GM18519 (cell line): ENCODE results near the gene PIAS3.
"Not testable (repeated sequence)": the region's sequence is repeated elsewhere in the genome, so short reads cannot be mapped to it uniquely, and the experiment has no call there.

Experiments used
- ATAC-seq: cut with Tn5 transposase; IDR thresholded peaks from one replicate; pipeline ENCODE4 v1.9.1; 2021; ENCODE audit warnings: mild to moderate bottlenecking, moderate library complexity; ENCODE audit not compliant: unreplicated experiment, low FRiP score

Gene PIAS3

DNA sequence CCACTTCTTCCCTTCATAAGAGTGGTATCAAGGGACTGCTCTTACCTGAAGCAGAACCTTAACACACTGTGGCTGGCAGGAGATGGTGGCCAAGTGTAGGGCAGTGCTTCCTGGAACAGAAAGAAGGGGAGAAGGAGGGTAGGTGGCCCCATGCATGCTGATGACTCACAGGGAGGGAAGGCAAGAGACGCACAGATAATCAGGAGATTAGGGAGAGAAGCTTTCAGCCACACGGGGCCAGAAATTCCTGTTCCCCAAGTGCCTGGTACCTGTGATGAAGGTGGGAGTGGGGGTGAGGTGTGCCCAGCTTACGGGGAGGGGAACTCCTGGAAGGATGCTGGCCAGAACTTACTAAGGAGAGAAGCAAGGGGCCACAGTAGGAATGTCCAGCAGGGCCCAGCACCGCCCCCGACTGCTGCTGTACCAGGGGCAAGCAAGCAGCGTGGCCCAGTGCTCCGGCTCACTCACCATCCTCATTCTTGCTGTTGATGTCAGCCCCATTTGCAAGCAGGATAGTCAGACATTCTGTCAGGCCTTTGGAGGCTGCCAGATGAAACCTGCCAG lies 19.1 kb upstream of the PIAS3 start:
- no peak for ATAC-seq

DNA sequence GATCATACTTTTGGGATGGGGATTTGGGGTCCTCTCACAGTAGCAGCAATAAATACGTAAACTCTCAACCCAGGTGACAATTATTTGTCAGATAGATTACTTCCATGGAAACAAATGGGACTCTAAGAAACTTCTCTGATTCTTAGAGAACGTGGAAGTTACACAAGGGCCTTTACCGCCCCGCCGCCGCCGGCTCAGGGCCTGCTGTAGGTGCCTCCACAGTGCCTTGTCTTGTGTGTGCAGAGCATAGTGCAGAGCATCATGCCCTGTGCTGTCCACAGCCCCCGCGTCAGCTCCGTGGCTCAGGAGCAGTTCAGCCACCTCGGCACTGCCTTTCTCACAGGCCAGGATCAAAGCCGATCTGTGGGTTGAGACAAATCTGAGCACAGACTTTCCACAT lies 15.8 kb upstream of the PIAS3 start:
- ATAC-seq = no peak

DNA sequence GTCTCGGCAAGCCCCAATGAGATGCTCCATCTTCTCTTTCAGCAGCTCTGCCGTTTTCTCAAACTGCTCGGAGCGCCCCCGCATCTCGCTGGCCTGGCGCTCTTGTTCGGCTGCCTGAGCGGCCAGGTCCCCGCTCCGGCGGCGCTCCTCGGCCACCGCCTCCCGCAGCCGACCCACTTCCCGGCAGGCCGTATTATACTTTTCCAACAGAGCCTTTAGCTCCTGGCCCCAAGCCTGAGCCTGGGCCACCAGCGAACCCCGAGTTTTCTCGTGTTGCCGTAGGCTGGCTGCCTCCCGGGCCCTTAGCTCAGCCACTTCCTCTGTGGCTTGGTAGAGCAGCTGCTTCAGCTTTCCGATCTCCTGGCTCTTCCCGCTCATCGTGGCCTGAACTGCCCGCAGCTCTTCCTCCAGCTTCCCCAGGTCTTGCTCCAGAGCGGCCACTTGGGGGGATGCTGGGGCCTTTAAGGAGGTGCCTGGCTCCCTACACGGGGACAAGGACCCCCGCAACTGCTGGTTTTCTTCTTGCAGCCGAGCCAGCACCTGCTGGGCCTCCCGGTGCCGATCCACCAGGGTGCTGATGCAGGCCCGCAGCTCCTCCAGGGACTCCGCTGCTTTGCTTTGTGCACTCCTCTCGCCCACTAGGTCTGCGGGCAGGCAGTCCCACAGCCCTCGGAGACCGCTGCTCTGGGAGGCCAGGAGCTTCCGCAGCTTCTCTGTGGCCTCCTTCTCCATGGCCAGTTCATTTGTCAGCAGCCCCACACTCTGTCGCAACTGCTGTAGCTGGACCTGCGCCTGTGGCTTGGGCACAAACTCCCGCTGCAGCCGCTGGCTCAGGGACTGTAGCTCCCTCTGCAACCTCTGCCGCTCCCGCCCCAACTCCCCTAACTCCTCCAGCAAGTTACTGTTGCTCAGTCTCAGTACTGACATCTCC lies 13.4 kb upstream of the PIAS3 start:
- ATAC-seq = no peak

DNA sequence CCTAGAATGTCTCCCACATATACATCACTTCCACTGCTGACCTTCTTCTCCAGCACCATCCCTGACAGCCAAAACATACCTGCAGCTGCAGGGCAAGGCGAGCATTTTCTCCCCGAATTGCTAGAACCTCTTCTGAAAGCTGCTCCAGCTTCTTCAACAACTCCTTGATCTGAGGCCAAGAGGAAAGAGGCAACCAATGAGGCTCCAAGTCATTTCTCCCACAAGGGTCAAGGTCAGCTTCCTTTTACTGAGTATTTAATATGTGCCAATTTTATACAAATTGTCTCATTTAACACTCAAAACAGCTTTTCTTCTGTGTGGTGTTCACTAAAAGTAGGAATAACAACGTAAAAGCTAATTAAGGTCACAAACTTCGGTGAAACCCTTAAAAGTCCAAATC lies 9.4 kb upstream of the PIAS3 start:
- ATAC-seq = no peak

DNA sequence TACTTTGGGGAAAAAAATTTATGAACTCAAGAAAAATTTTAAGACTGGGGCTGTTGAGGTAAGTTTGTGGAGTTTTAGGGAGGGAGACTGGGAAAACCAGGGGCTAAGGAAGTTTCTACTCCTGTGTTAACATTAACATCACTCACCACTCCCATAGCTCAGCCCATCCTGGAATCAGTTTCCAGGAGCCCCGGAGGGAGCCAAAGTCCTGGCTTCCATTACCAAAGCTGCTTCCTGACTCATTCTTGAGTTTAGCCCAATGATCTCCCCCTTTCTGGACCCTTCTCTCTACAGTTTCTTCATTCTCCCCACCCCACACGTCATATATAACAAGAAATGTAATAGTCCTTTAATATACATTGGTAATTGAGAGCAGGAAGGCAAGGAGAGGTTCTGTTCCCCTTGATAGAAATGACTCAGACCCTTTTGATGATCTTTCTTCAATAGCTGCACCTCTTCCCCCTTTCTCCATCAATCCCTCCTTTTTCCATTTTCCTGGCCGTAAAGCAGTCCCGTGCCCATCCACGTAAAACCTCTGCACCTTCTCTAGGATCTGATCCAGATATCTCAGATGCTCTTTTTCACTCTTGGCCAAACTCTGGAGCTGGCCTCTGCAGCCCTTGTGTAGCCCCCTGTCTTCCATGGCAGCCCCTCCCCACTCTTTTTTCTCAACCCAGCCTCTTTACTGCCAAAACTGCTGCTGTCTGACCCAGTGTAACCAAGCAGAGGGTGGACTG lies 4.6 kb upstream of the PIAS3 start:
- ATAC-seq = no peak

DNA sequence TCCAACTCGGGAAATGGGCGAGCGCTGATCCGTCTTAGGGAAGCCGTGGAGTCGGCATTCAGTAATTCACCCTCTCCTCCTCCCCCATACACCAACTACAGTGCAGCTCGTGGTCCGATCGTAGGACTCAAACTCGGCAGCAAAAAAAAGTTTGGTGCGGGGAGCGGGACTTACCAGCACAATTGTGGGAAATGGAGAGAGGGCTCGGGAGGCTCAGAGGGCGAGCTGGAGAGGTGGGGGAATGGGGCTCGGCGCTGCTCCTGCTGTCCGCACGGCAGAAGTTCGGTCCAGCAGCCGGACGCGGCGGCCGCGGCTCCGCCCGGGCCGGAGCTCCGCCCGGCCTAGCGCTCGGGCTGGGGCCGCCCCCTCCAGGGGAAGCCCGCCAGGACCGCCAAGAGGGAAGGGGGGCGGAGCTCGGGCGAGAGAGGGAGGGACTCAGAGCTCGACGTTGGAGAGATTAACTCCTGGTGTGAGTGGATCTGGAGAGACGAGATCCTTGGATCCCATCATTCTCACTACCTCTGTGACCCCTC lies 676 bp upstream of the PIAS3 start:
- peak; percentile 43 for ATAC-seq

DNA sequence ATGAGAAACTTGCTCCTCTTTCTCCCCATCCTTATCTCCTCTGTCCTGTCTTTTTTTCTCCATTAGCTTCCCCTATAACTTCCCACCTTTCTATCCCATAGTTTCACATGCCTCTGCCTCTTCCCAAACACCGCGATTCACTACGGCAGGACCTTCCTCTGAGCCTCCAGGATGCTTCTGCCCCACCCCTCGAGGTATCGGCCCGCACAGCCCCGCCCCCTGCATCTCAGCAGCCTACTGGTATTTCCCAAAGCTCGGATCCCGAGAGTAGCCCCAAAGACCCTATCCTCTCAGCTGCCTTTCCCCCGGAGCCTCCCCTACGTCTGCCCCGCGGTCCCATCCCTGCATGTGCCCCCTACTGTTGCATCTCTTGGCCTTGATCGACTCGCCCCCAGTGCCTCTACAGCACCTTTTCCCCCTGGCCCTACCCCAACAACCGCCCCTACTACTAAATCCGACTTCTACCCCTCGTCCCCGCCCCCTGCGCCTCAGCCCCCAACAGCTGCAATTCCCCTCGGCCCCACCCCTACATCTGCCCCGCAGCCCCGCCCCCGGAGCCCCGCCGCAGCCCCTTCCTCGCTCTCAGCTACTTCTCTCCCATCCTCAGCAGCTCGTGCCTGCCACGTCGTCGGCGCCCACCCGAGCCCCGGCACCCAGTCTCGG lies 512 bp downstream of the PIAS3 start:
- no peak for ATAC-seq

DNA sequence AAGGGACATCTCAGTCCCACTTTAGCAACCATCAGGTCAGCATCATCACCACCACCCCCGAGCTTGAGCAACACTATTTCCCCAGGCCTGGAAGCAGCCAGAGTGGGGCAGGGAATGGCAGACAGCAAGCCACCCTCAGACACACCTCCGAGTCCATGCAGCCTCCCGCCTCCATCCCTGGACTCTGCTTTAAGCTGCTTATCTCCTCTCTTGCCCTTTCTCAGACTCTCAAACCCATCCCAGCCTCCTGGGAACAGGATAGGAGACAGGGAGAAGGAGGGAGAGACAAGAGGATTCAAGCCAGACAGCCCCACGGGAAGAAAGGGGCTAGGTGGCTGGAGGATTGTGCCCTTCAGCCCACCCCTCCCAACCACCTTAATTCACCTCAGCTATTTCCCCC lies 1.7 kb downstream of the PIAS3 start:
- no peak for ATAC-seq

DNA sequence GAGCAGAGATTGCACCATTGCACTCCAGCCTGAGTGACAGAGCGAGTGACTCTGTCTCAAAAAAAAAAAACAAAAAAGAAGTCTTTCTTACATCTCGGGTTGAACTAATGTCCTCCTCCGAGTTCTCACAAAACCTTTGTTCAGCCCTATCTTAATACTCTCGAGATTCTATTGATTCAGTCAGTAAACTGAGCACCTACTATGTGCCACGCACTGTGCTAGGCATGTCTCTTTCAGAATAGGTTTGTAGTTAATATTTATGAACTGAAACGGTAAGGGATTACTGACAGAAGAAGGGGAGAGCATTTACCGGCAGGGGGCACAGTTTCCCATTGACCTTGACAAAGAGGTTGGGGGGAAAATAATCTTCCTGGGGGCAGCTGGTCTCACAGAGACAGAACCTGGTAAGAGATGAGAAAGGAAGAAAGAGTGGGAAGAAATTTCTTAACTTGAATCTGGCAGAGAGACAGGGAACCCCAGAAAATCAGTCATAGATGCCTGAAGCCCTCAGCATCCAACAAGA lies 3.4 kb downstream of the PIAS3 start:
- no peak for ATAC-seq

DNA sequence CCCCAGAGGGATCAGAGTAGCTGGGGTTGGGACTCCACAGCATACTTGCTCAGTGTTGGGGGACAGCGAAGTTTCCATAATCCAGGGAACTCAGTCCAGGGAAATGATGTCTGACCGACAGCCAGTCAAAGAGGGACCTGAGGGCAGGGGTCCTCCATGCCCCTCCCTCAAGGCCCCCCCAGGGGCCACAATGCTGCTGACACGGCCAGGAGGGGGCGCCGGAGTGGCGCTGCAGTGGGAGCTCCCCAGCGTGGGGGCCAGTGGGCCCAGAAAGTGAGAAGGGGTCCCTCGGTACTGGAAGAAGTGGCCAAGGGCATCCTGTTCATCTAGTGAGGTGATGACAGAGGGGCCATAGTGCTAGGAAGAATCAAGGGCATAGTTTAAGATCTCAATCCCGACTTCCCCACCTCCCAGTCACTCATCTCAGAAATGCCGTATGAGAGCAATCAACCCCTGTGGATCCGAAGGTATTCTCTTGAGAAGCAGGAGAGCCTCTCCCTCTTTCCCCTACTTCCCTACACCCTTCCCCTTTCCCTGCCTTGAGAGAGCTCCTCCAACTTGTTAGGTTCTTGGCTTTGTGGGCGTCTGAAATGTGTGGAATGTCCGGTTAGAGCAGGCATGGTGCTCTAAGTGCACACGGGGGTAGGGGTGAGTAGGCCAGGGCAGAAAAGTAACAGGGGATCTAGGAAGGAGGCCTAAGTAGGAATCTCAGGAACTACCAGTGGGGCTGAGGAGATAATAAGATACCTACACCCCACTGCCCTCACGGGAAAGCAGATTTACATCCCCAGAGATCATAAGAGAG lies 9.3 kb downstream of the PIAS3 start:
- no peak for ATAC-seq

DNA sequence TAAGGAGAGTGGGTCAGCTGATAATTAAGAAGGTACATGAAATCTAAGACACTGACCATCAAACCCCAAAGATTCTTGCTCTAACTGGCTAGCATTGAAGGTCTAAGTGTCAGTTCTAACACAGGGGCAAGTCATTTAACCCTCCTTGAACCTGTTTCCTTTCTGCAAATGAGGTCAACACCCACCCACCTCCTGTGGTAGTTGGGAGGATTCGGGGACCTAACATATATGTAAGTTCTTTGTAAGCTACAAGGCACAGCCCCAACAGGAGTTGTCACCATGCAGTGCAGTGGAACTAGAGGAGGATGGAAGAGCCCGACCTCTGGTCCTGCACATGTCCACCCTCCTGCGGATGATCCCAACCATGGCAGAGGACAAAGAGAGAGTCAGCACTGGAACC lies 11.1 kb downstream of the PIAS3 start:
- no peak for ATAC-seq

DNA sequence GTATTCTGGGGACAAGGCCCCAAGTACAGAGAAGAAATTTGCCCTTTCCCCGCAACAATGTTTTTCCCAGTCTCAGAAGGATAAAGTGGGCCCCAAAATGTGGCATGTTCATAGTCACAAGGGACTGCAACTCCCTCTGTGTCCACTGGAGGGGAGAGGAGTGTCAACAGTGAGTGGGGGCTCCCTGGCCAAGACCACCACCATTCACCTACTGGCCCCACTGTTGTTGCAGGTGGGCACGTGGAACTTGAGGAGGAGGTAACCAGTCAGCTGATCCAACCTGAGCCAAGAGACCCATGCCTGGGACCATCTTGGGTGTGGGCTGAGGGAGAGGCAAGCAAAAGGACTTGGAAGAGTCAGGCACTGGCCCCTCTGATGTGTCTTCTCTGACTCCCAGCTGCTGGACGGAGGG lies 12.7 kb downstream of the PIAS3 start:
- no peak for ATAC-seq

DNA sequence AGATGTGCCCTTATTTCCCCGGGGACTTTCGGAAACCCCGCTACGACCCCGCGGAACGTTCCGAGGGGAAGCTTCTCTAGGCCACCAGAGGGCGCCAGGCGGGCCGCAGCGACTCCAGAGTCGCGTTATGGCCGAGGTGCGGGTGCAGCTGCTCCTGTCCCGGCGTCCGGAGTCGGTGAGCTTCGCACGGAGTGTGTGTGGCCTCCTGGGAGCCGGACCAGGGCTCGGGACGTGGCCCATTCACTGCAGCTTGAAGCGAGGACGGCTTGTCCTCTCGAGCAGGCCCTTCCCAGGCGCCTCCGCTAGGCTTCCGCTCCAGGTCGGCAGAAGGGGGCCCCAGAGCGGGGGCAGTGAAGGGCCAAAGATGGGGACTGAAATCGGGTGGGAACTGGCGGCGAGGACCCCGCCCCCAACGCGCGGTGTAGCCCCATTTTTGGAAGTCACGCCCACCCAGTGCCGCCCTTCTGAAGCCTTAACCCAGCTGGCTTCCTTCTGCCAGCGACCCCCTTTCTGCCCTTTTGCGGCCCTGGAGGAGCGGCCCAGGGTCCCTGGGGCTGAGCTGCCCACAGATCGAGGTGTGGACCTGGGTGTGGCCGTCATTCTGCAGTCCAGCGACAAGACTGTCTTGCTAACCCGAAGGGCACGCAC lies 13.2 kb downstream of the PIAS3 start, which contains the start of gene NUDT17:
TSS of gene NUDT17 (plus strand) at position 117 of the 648 bp plus-strand sequence. CDS start at position 128, 11 bp downstream.
- ATAC-seq = no peak

DNA sequence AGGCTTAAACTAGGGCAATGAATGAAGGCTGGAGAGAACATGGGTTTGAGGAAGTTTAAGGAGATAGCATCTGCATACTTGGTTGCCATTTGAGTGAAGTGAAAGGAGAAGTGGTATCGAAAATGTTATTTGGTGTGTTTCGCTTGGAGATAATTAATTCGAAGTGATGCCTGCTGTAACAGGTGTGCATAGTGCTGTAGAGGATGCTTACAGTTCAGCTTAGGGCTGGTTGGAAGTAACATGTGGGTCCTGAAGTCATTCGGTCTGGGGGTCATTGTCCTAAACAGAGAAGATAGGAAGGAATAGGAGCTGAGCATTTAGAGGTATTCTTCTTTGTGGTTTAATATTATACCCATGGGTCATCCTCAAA lies 13.8 kb downstream of the PIAS3 start:
- ATAC-seq = no peak

DNA sequence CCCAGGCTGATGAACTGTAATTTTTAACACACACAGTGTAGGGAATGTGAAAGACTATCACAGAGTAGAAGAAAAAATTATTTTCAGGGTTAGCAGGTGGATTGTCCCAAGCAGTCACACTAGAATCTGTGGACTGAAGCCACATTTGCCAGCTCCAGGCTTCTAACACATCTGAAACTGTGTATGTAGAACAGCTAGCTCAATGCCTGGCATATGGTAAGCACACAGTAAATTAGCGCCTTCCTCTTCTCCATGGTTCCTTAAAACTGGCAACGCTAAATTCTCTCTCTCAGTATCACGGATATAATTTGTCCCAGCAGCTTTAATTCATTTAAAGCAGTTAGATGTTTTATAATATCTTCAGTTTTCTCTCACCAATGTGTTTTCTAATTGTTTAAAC lies 15.8 kb downstream of the PIAS3 start:
- no peak for ATAC-seq

DNA sequence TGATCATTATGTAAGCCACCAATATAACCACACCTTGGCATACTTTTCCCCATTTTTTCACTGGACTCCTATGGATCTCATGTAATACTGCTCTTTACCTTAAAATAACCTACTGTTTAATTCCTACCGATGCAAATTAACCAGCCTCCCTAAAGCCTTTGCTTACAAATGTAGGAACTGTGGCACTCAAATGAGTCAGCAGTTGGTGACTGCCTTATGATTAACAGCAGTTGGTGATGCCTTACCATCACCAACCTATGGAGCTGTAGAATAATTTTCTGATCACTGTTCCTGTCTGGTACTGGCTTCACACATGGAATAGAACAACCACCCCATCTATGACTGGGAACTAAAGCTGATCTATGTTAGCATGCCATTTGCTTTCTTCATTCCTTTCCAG lies 21.2 kb downstream of the PIAS3 start:
- ATAC-seq = no peak

DNA sequence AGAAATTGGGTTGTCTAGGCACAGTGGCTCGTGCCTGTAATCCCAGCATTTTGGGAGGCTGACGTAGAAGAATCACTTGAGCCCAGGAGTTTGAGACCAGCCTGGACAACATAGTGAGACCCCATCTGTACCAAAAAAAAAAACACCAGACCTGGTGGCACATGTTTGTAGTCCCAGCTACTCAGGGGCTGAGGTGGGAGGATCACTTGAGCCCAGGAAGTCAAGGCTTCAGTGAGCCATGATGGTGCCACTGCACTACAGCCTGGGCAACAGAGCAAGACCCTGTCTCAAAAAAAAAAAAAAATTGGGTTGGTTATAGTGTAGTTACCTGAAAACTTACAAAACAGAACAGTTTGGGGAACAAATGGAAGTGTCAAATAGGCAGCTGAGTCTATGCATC lies 28.1 kb downstream of the PIAS3 start:
- not testable (repeated sequence) for ATAC-seq

DNA sequence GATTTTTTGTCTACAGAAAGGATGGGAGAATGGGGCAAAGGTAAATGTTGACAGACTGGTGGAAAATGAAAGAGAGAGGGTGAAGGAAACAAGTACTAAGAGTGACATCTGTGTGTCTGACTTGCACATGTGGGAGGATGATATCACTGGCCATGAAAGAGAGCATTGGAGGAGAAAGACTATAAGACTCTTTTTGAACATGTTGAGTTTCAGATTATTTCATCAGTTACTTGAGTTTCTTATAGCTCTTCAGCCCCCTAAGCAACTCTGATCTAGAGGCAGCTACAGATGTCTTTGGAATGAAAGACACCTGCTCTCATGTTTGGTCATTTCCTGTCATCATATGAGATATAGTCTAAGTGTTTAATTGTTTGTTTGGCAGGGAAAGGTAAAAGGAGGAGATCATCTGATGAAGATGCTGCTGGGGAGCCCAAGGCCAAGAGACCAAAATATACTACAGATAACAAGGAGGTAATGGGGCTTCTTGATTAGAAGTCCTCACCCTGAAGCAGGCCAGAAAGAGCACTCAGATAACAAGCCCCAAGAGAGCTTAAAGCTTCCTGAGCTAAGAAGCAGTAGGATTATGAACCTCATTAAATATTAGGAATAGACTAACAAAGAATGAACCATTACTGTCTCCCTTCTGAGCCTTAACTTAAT lies 30.4 kb downstream of the PIAS3 start:
- no peak for ATAC-seq

DNA sequence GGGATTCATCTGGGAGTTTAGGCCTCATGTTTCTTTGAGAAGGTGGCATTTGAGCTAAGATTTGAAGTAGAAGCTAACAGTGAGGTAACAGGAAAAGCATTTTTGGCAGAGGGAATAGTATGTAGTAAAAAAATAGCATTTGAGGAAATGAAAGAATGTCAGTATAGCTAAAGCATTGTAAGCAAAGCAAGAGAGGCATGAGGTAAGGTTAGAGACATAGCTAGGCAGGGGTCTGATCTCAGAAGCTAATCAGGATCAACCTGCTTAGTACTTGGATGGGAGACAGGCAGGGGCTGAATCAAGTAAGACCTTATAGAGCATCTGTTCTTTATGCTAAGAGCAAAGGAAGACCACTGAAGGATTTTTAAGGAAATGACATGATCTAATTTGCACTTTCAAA lies 30.9 kb downstream of the PIAS3 start:
- no peak for ATAC-seq
